Ascending aorta (tissue), 2 donors: ENCODE results near the gene CNTNAP2. TPM values are rescaled to one million over a fixed set of nuclear protein-coding genes. Genes with fewer than 3 reads are reported as not detected.

Source experiments
- DNase-seq, 2 donors: peaks; one replicate each; pipeline ENCODE4 v3.0.0-alpha.2; 2019; ENCODE audit warnings: low spot score in 2 of 2
- H3K27ac ChIP-seq, 2 donors: fragments of 200-600 bp; sonication (generic); one replicate each; pipeline ENCODE4 v1.5.1; 2016 to 2017; ENCODE audit warnings: mild to moderate bottlenecking in 1 of 2
- H3K27me3 ChIP-seq: fragments of 200-600 bp; sonication (generic); one replicate; pipeline ENCODE4 v1.5.1; 2017
- H3K36me3 ChIP-seq, 2 donors: fragments of 200-600 bp; sonication (generic); one replicate each; pipeline ENCODE4 v1.5.1; 2016
- H3K4me1 ChIP-seq, 2 donors: fragments of 200-600 bp; sonication (generic); one replicate each; pipeline ENCODE4 v1.5.1; 2016 to 2017; ENCODE audit warnings: mild to moderate bottlenecking in 1 of 2
- H3K4me3 ChIP-seq, 2 donors: fragments of 200-600 bp; sonication (generic); one replicate each; pipeline ENCODE4 v1.5.1; 2016 to 2017; ENCODE audit warnings: mild to moderate bottlenecking in 1 of 2
- H3K9me3 ChIP-seq, 2 donors: fragments of 200-600 bp; sonication (generic); one replicate each; pipeline ENCODE4 v1.5.1; 2016
- CTCF ChIP-seq, 3 experiments: fragments of 200-600 bp in 2 of 3; fragments of 450-650 bp in 1 of 3; sonication (generic) in 2 of 3; IDR thresholded peaks; one replicate each; pipeline ENCODE4 v1.5.1; 2016 to 2019; ENCODE audit warnings: antibody characterized with exemption in 3 of 3, mild to moderate bottlenecking in 1 of 3, moderate library complexity in 1 of 3
- intact Hi-C: fragments of 100-400 bp; cut with DNase I; formaldehyde crosslinking; loops from one replicate; pipeline ENCODE4 v1.15.1; 2023
- total RNA-seq: library from RNA; depleted of rRNA; stranded (reverse); fragments of >200 nt; gene quantifications from one replicate; pipeline ENCODE4 v1.1.0, GENCODE V29; 2016

Gene CNTNAP2
- total RNA-seq, 1 donor from 2014 or later, result not detected

GRCh38 chr7:147478796-147479195 is 1362.2 kb downstream of the CNTNAP2 start:
- no peak for TF ChIP-seq CTCF (IDR thresholded peaks at IDR 0.05)

GRCh38 chr7:147483634-147484292 is 1367.2 kb downstream of the CNTNAP2 start:
- H3K27ac ChIP-seq, result no peak overlapping the region
- H3K36me3 ChIP-seq, result no peaks in the 10 kb centered on the region
- no peak for DNase-seq
- H3K27me3 ChIP-seq, result no peaks in the 10 kb centered on the region
- intact Hi-C loops, result no loop called here
- no peak for TF ChIP-seq CTCF (IDR thresholded peaks at IDR 0.05)
- H3K4me3 ChIP-seq, result no peak overlapping the region
- no peaks in the 10 kb centered on the region for H3K4me1 ChIP-seq
- H3K9me3 ChIP-seq, result no peaks in the 10 kb centered on the region

More at GRCh38 chr7:147478796-147479195, 1362.2 kb downstream of the CNTNAP2 start:
- no peaks in the 10 kb centered on the region for H3K36me3 ChIP-seq
- H3K27me3 ChIP-seq, result no peaks in the 10 kb centered on the region
- no peak overlapping the region for H3K27ac ChIP-seq
- DNase-seq, result no peak
- intact Hi-C loops, result no loop called here
- H3K4me3 ChIP-seq, result no peak overlapping the region
- H3K9me3 ChIP-seq, result no peaks in the 10 kb centered on the region
- no peaks in the 10 kb centered on the region for H3K4me1 ChIP-seq

GRCh38 chr7:147485660-147486210 is 1369.1 kb downstream of the CNTNAP2 start:
- DNase-seq, result no peak
- Histone ChIP-seq H3K27me3 (no peaks in the 10 kb centered on the region), H3K9me3 (no peaks in the 10 kb centered on the region), H3K36me3 (no peaks in the 10 kb centered on the region), H3K4me3 (no peak overlapping the region), H3K4me1 (no peaks in the 10 kb centered on the region), H3K27ac (no peak overlapping the region)
- intact Hi-C loops, result no loop called here
- TF ChIP-seq CTCF (IDR thresholded peaks at IDR 0.05), result no peak

- no peaks in the 10 kb centered on the region for H3K4me1 ChIP-seq
- no peak for DNase-seq
- no peaks in the 10 kb centered on the region for H3K36me3 ChIP-seq
- no peaks in the 10 kb centered on the region for H3K9me3 ChIP-seq
- H3K4me3 ChIP-seq, result no peak overlapping the region
- no peak for TF ChIP-seq CTCF (IDR thresholded peaks at IDR 0.05)
- no peaks in the 10 kb centered on the region for H3K27me3 ChIP-seq
- intact Hi-C loops, result no loop called here
- no peak overlapping the region for H3K27ac ChIP-seq
Measured at GRCh38 chr7:147492606-147493005, 1376.0 kb downstream of the CNTNAP2 start.

- no peak for TF ChIP-seq CTCF (IDR thresholded peaks at IDR 0.05)
- Histone ChIP-seq H3K4me1 (no peaks in the 10 kb centered on the region), H3K4me3 (no peak overlapping the region), H3K27me3 (no peaks in the 10 kb centered on the region), H3K27ac (no peak overlapping the region), H3K36me3 (no peaks in the 10 kb centered on the region), H3K9me3 (no peaks in the 10 kb centered on the region)
- intact Hi-C loops, result no loop called here
- DNase-seq, result no peak
Measured at GRCh38 chr7:147496209-147496608, 1379.6 kb downstream of the CNTNAP2 start.
